GM18907 (cell line): Measurements from ENCODE around the gene TCHH.
"Not testable (repeated sequence)": the region's sequence is repeated elsewhere in the genome, so short reads cannot be mapped to it uniquely, and the experiment has no call there.

Experiments used
- ATAC-seq: cut with Tn5 transposase; IDR thresholded peaks from one replicate; pipeline ENCODE4 v1.9.1; 2021; ENCODE audit warnings: mild to moderate bottlenecking, moderate library complexity; ENCODE audit not compliant: unreplicated experiment

Gene TCHH

GRCh38 chr1:152111515-152111968 lies 3.7 kb downstream of the TCHH start:
- ATAC-seq, result no peak

GRCh38 chr1:152110860-152111514 lies 4.3 kb downstream of the TCHH start:
- ATAC-seq, result no peak

GRCh38 chr1:152110365-152110859 lies 4.8 kb downstream of the TCHH start:
- ATAC-seq, result no peak

GRCh38 chr1:152109998-152110294 lies 5.3 kb downstream of the TCHH start:
- ATAC-seq, result no peak

- no peak for ATAC-seq
Observed at GRCh38 chr1:152109231-152109997, 5.8 kb downstream of the TCHH start.

GRCh38 chr1:152108882-152109222 lies 6.4 kb downstream of the TCHH start:
- no peak for ATAC-seq

- ATAC-seq, result no peak
Observed at GRCh38 chr1:152107984-152108881, 7.0 kb downstream of the TCHH start.

GRCh38 chr1:152107031-152107983 lies 7.9 kb downstream of the TCHH start:
- no peak for ATAC-seq

- no peak for ATAC-seq
Observed at GRCh38 chr1:152104854-152105253, 10.4 kb downstream of the TCHH start.

- no peak for ATAC-seq
Observed at GRCh38 chr1:152096931-152097330, 18.3 kb downstream of the TCHH start.

GRCh38 chr1:152089014-152089674 lies 26.1 kb downstream of the TCHH start, which contains the start of gene TCHHL1:
TCHHL1 (minus strand) TSS chr1:152089064; CDS start chr1:152088143, 921 bp downstream.
- ATAC-seq, result no peak

- ATAC-seq, result no peak
Observed at GRCh38 chr1:152086760-152087159, 28.5 kb downstream of the TCHH start.

- ATAC-seq, result no peak
Observed at GRCh38 chr1:152084853-152085252, 30.4 kb downstream of the TCHH start.

- ATAC-seq, result not testable (repeated sequence)
Observed at GRCh38 chr1:152081026-152081425, 34.2 kb downstream of the TCHH start.

- not testable (repeated sequence) for ATAC-seq
Observed at GRCh38 chr1:152080494-152080893, 34.8 kb downstream of the TCHH start.

GRCh38 chr1:152078831-152079441 lies 36.3 kb downstream of the TCHH start:
- no peak for ATAC-seq

- ATAC-seq, result no peak
Observed at GRCh38 chr1:152072311-152072710, 42.9 kb downstream of the TCHH start.

GRCh38 chr1:152071123-152071522 lies 44.1 kb downstream of the TCHH start:
- ATAC-seq, result no peak

GRCh38 chr1:152067929-152068328 lies 47.3 kb downstream of the TCHH start:
- ATAC-seq, result no peak
